HepG2 (cell line): ENCODE results near the gene ZNFX1. TPM values are rescaled to one million over a fixed set of nuclear protein-coding genes. Genes with fewer than 3 reads are reported as not detected.

Experiments used
- CREM ChIP-seq, 2 experiments: sonication (generic) in 1 of 2; formaldehyde crosslinking in 1 of 2; IDR thresholded peaks; 2 replicates each; pipeline versions ENCODE4 v1.4.0 to v1.6.1; 2016 to 2020; ENCODE audit warnings: antibody characterized with exemption in 1 of 2, mild to moderate bottlenecking in 1 of 2, missing genetic modification reagents in 1 of 2
- FOXA3 ChIP-seq: IDR thresholded peaks from 2 replicates; pipeline ENCODE4 v1.6.1; 2016; ENCODE audit warnings: missing genetic modification reagents, missing compliant biosample characterization
- FOXK1 ChIP-seq: sonication (generic); formaldehyde crosslinking; IDR thresholded peaks from 2 replicates; pipeline ENCODE4 v1.4.0; 2020; ENCODE audit warnings: low read depth, missing genetic modification reagents, borderline replicate concordance
- HOXA3 ChIP-seq: sonication (generic); formaldehyde crosslinking; IDR thresholded peaks from 2 replicates; pipeline ENCODE4 v1.5.0; 2020; ENCODE audit warnings: missing genetic modification reagents
- KDM5A ChIP-seq: fragments of 200-600 bp; sonication (generic); IDR thresholded peaks from 2 replicates; pipeline ENCODE4 v1.7.0; 2018; ENCODE audit warnings: antibody characterized with exemption, mild to moderate bottlenecking, low read length, borderline replicate concordance
- MAFG ChIP-seq: sonication (generic); formaldehyde crosslinking; IDR thresholded peaks from 2 replicates; pipeline ENCODE4 v1.5.1; 2020; ENCODE audit warnings: mild to moderate bottlenecking, missing genetic modification reagents
- NR2F1 ChIP-seq, 2 experiments: fragments of 450-650 bp in 1 of 2; formaldehyde crosslinking in 1 of 2; IDR thresholded peaks; 2 replicates each; pipeline versions ENCODE4 v1.5.0 to v1.6.1; 2016 to 2020; ENCODE audit warnings: mild to moderate bottlenecking in 1 of 2, missing compliant biosample characterization in 1 of 2, missing genetic modification reagents in 1 of 2, moderate library complexity in 1 of 2
- SMARCC2 ChIP-seq: fragments of 450-650 bp; IDR thresholded peaks from 2 replicates; pipeline ENCODE4 v1.6.1; 2017; ENCODE audit warnings: antibody characterized with exemption, mild to moderate bottlenecking
- SMARCE1 ChIP-seq: fragments of 450-650 bp; IDR thresholded peaks from 2 replicates; pipeline ENCODE4 v1.6.1; 2017; ENCODE audit warnings: borderline replicate concordance
- TBL1XR1 ChIP-seq: fragments of 150-350 bp; IDR thresholded peaks from 2 replicates; pipeline ENCODE4 v1.6.1; 2014; ENCODE audit warnings: borderline replicate concordance, low read length; ENCODE audit not compliant: partially characterized antibody
- ZNF326 ChIP-seq: sonication (generic); formaldehyde crosslinking; IDR thresholded peaks from 2 replicates; pipeline ENCODE4 v1.4.0; 2020; ENCODE audit warnings: missing genetic modification reagents, borderline replicate concordance
- ZNF7 ChIP-seq: IDR thresholded peaks from 2 replicates; pipeline ENCODE4 v1.6.1; 2016; ENCODE audit warnings: missing biosample characterization, missing genetic modification reagents
- polyA plus RNA-seq, 8 experiments: library from polyadenylated mRNA; depleted of rRNA in 3 of 8; stranded (reverse) in 7 of 8; unstranded in 1 of 8; fragments of >200 nt; fragmentation: Illumina TruSeq in 4 of 8; extraction: Trizol in 4 of 8; gene quantifications; 2 replicates each; pipeline versions ENCODE4 v1.2.1 to v1.2.3, GENCODE V29; 2011 to 2016; ENCODE audit warnings: low read depth in 4 of 8, missing spikeins in 1 of 8, mixed read lengths in 1 of 8; ENCODE audit not compliant: insufficient read depth in 1 of 8
- total RNA-seq, 5 experiments: library from RNA; depleted of rRNA; stranded (reverse); fragments of >200 nt; fragmentation: Illumina TruSeq; extraction: Trizol; gene quantifications; 2 replicates each; pipeline ENCODE4 v1.2.3, GENCODE V29; 2016; ENCODE audit warnings: low read depth in 1 of 5
- TF ChIP-seq, protein P1 (sequence below): sonication (generic); formaldehyde crosslinking; IDR thresholded peaks from 2 replicates; pipeline ENCODE4 v1.4.0; 2020; ENCODE audit warnings: low read depth, missing genetic modification reagents
- TF ChIP-seq, protein P2 (sequence below): sonication (generic); formaldehyde crosslinking; IDR thresholded peaks from 2 replicates; pipeline ENCODE4 v1.5.0; 2020; ENCODE audit warnings: mild to moderate bottlenecking, missing genetic modification reagents, borderline replicate concordance
- TF ChIP-seq, protein P3 (sequence below): fragments of 450-650 bp; IDR thresholded peaks from 2 replicates; pipeline ENCODE4 v1.6.1; 2017; ENCODE audit warnings: mild to moderate bottlenecking

ZNFX1 gene
- total and polyA plus RNA-seq, 2 of the 13 experiments (the other 11 are each of a cell fraction or from before 2014, with no cell fraction given): 2.9 to 11.1 TPM

DNA sequence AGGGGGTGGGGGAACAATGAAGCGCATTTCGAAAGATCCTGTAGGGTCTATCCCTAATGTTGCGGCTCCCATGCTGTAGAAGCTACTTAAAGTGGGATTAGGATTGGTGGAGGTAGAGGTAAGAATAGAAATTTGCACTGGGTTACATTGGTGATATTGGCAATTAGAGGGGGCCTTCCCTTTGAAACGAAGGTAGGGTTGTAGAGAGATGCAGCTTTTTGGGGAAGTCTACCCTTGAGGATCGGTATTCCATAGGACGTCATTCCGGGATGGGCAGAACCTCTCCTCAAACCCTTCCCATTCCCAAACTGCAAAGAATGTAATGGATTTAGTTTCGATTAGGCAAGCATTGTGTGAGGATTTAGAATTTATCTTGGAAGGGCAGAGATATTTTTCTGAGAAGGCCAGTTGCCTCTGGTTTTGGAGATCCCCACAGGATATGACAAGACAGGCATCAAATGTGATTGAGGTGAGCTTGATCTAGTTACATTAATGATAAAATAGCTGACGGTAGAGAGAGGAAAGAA is 5.4 kb upstream of the ZNFX1 start (continued):
- TF ChIP-seq MAFG (CRISPR knock-in tag) (no peak), TBL1XR1 (peak; percentile 25), SMARCE1 (no peak), HOXA3 (CRISPR knock-in tag) (no peak), FOXA3 (CRISPR knock-in tag) (0 out of 2 replicates have a peak, but pooled peaks have one; percentile 16), NR2F1 (CRISPR knock-in tag; IDR thresholded peaks at IDR 0.05) (0 out of 4 replicates have a peak, but pooled peaks of 1 of the 2 experiments have one; percentile 9), ZNF326 (CRISPR knock-in tag) (no peak), SMARCC2 (0 out of 2 replicates have a peak, but pooled peaks have one; percentile 19), FOXK1 (CRISPR knock-in tag) (no peak), CREM (IDR thresholded peaks at IDR 0.05) (no peak), CREM (CRISPR knock-in tag; IDR thresholded peaks at IDR 0.05) (no peak), ZNF7 (CRISPR knock-in tag) (no peak), KDM5A (no peak)
- TF ChIP-seq, protein P1, sequence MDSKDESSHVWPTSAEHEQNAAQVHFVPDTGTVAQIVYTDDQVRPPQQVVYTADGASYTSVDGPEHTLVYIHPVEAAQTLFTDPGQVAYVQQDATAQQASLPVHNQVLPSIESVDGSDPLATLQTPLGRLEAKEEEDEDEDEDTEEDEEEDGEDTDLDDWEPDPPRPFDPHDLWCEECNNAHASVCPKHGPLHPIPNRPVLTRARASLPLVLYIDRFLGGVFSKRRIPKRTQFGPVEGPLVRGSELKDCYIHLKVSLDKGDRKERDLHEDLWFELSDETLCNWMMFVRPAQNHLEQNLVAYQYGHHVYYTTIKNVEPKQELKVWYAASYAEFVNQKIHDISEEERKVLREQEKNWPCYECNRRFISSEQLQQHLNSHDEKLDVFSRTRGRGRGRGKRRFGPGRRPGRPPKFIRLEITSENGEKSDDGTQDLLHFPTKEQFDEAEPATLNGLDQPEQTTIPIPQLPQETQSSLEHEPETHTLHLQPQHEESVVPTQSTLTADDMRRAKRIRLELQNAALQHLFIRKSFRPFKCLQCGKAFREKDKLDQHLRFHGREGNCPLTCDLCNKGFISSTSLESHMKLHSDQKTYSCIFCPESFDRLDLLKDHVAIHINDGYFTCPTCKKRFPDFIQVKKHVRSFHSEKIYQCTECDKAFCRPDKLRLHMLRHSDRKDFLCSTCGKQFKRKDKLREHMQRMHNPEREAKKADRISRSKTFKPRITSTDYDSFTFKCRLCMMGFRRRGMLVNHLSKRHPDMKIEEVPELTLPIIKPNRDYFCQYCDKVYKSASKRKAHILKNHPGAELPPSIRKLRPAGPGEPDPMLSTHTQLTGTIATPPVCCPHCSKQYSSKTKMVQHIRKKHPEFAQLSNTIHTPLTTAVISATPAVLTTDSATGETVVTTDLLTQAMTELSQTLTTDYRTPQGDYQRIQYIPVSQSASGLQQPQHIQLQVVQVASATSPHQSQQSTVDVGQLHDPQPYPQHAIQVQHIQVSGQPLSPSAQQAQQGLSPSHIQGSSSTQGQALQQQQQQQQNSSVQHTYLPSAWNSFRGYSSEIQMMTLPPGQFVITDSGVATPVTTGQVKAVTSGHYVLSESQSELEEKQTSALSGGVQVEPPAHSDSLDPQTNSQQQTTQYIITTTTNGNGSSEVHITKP: 0 out of 2 replicates have a peak, but pooled peaks have one; percentile 3
- TF ChIP-seq, protein P2, sequence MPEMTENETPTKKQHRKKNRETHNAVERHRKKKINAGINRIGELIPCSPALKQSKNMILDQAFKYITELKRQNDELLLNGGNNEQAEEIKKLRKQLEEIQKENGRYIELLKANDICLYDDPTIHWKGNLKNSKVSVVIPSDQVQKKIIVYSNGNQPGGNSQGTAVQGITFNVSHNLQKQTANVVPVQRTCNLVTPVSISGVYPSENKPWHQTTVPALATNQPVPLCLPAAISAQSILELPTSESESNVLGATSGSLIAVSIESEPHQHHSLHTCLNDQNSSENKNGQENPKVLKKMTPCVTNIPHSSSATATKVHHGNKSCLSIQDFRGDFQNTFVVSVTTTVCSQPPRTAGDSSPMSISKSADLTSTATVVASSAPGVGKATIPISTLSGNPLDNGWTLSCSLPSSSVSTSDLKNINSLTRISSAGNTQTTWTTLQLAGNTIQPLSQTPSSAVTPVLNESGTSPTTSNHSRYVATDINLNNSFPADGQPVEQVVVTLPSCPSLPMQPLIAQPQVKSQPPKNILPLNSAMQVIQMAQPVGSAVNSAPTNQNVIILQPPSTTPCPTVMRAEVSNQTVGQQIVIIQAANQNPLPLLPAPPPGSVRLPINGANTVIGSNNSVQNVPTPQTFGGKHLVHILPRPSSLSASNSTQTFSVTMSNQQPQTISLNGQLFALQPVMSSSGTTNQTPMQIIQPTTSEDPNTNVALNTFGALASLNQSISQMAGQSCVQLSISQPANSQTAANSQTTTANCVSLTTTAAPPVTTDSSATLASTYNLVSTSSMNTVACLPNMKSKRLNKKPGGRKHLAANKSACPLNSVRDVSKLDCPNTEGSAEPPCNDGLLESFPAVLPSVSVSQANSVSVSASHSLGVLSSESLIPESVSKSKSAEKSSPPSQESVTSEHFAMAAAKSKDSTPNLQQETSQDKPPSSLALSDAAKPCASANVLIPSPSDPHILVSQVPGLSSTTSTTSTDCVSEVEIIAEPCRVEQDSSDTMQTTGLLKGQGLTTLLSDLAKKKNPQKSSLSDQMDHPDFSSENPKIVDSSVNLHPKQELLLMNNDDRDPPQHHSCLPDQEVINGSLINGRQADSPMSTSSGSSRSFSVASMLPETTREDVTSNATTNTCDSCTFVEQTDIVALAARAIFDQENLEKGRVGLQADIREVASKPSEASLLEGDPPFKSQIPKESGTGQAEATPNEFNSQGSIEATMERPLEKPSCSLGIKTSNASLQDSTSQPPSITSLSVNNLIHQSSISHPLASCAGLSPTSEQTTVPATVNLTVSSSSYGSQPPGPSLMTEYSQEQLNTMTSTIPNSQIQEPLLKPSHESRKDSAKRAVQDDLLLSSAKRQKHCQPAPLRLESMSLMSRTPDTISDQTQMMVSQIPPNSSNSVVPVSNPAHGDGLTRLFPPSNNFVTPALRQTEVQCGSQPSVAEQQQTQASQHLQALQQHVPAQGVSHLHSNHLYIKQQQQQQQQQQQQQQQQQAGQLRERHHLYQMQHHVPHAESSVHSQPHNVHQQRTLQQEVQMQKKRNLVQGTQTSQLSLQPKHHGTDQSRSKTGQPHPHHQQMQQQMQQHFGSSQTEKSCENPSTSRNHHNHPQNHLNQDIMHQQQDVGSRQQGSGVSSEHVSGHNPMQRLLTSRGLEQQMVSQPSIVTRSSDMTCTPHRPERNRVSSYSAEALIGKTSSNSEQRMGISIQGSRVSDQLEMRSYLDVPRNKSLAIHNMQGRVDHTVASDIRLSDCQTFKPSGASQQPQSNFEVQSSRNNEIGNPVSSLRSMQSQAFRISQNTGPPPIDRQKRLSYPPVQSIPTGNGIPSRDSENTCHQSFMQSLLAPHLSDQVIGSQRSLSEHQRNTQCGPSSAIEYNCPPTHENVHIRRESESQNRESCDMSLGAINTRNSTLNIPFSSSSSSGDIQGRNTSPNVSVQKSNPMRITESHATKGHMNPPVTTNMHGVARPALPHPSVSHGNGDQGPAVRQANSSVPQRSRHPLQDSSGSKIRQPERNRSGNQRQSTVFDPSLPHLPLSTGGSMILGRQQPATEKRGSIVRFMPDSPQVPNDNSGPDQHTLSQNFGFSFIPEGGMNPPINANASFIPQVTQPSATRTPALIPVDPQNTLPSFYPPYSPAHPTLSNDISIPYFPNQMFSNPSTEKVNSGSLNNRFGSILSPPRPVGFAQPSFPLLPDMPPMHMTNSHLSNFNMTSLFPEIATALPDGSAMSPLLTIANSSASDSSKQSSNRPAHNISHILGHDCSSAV (CRISPR knock-in tag): no peak
- TF ChIP-seq, protein P3, sequence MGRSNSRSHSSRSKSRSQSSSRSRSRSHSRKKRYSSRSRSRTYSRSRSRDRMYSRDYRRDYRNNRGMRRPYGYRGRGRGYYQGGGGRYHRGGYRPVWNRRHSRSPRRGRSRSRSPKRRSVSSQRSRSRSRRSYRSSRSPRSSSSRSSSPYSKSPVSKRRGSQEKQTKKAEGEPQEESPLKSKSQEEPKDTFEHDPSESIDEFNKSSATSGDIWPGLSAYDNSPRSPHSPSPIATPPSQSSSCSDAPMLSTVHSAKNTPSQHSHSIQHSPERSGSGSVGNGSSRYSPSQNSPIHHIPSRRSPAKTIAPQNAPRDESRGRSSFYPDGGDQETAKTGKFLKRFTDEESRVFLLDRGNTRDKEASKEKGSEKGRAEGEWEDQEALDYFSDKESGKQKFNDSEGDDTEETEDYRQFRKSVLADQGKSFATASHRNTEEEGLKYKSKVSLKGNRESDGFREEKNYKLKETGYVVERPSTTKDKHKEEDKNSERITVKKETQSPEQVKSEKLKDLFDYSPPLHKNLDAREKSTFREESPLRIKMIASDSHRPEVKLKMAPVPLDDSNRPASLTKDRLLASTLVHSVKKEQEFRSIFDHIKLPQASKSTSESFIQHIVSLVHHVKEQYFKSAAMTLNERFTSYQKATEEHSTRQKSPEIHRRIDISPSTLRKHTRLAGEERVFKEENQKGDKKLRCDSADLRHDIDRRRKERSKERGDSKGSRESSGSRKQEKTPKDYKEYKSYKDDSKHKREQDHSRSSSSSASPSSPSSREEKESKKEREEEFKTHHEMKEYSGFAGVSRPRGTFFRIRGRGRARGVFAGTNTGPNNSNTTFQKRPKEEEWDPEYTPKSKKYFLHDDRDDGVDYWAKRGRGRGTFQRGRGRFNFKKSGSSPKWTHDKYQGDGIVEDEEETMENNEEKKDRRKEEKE: no peak
